Measurements from ENCODE around the gene ZNF770.

ZNF770 gene

GRCh38 chr15:34993877-34994276, 5.8 kb upstream of the ZNF770 start:
- TF ChIP-seq GATA3 (IDR thresholded peaks at IDR 0.05; ENCODE audit: low read depth, low read length), result no peak
- no peak for TF ChIP-seq GATA2 (IDR thresholded peaks at IDR 0.05; ENCODE audit: low read depth, low read length)

GRCh38 chr15:34993412-34993811, 5.3 kb upstream of the ZNF770 start:
- no peak for TF ChIP-seq GATA2 (IDR thresholded peaks at IDR 0.05; ENCODE audit: low read depth, low read length)
- TF ChIP-seq GATA3 (IDR thresholded peaks at IDR 0.05; ENCODE audit: low read depth, low read length), result no peak

- no peak for TF ChIP-seq GATA2 (IDR thresholded peaks at IDR 0.05; ENCODE audit: low read depth, low read length)
- TF ChIP-seq GATA3 (IDR thresholded peaks at IDR 0.05; ENCODE audit: low read depth, low read length), result no peak
Measured at GRCh38 chr15:34987609-34988026, 469 bp downstream of the ZNF770 start.

GRCh38 chr15:34986771-34987480, 1.2 kb downstream of the ZNF770 start:
- TF ChIP-seq GATA2 (IDR thresholded peaks at IDR 0.05; ENCODE audit: low read depth, low read length) (no peak; the same call in 1 of the 2 replicates), GATA3 (IDR thresholded peaks at IDR 0.05; ENCODE audit: low read depth, low read length) (no peak)

GRCh38 chr15:34986326-34986725, 1.8 kb downstream of the ZNF770 start:
- TF ChIP-seq GATA3 (IDR thresholded peaks at IDR 0.05; ENCODE audit: low read depth, low read length) (no peak), GATA2 (IDR thresholded peaks at IDR 0.05; ENCODE audit: low read depth, low read length) (no peak)

GRCh38 chr15:34984889-34985630, 3.0 kb downstream of the ZNF770 start:
- TF ChIP-seq GATA2 (IDR thresholded peaks at IDR 0.05; ENCODE audit: low read depth, low read length) (no peak), GATA3 (IDR thresholded peaks at IDR 0.05; ENCODE audit: low read depth, low read length) (no peak)

- no peak for TF ChIP-seq GATA3 (IDR thresholded peaks at IDR 0.05; ENCODE audit: low read depth, low read length)
- TF ChIP-seq GATA2 (IDR thresholded peaks at IDR 0.05; ENCODE audit: low read depth, low read length), result no peak
Measured at GRCh38 chr15:34976743-34977142, 11.3 kb downstream of the ZNF770 start.

- TF ChIP-seq GATA2 (IDR thresholded peaks at IDR 0.05; ENCODE audit: low read depth, low read length), result no peak
Measured at GRCh38 chr15:34976073-34976472, 12.0 kb downstream of the ZNF770 start.

GRCh38 chr15:34973512-34973911, 14.6 kb downstream of the ZNF770 start:
- TF ChIP-seq GATA3 (IDR thresholded peaks at IDR 0.05; ENCODE audit: low read depth, low read length) (no peak), GATA2 (IDR thresholded peaks at IDR 0.05; ENCODE audit: low read depth, low read length) (no peak)

GRCh38 chr15:34969340-34970097, 18.6 kb downstream of the ZNF770 start, which contains the start of gene AQR:
AQR (minus strand) TSS chr15:34969742; CDS start chr15:34969613, 129 bp downstream.
- no peak for TF ChIP-seq GATA2 (IDR thresholded peaks at IDR 0.05; ENCODE audit: low read depth, low read length)
- no peak for TF ChIP-seq GATA3 (IDR thresholded peaks at IDR 0.05; ENCODE audit: low read depth, low read length)

- TF ChIP-seq GATA2 (IDR thresholded peaks at IDR 0.05; ENCODE audit: low read depth, low read length) (no peak), GATA3 (IDR thresholded peaks at IDR 0.05; ENCODE audit: low read depth, low read length) (no peak)
Measured at GRCh38 chr15:34964277-34964676, 23.8 kb downstream of the ZNF770 start.

GRCh38 chr15:34953851-34954250, 34.2 kb downstream of the ZNF770 start:
- TF ChIP-seq GATA3 (IDR thresholded peaks at IDR 0.05; ENCODE audit: low read depth, low read length) (no peak), GATA2 (IDR thresholded peaks at IDR 0.05; ENCODE audit: low read depth, low read length) (no peak)

GRCh38 chr15:34952481-34952880, 35.6 kb downstream of the ZNF770 start:
- TF ChIP-seq GATA3 (IDR thresholded peaks at IDR 0.05; ENCODE audit: low read depth, low read length), result no peak
- TF ChIP-seq GATA2 (IDR thresholded peaks at IDR 0.05; ENCODE audit: low read depth, low read length), result no peak

GRCh38 chr15:34951993-34952392, 36.1 kb downstream of the ZNF770 start:
- TF ChIP-seq GATA3 (IDR thresholded peaks at IDR 0.05; ENCODE audit: low read depth, low read length) (no peak), GATA2 (IDR thresholded peaks at IDR 0.05; ENCODE audit: low read depth, low read length) (no peak)
